GM12892 (cell line): ENCODE data around the gene ZNF613.

Experiments
- POLR2A ChIP-seq: IDR thresholded peaks from 2 replicates; pipeline ENCODE4 v1.6.1; 2011; ENCODE audit warnings: low read depth, low read length, control low read depth
- POLR2AphosphoS5 ChIP-seq: IDR thresholded peaks from 2 replicates; pipeline ENCODE4 v1.6.1; 2011; ENCODE audit warnings: low read depth, low read length, control low read depth
- TAF1 ChIP-seq: IDR thresholded peaks from 2 replicates; pipeline ENCODE4 v1.6.1; 2011; ENCODE audit warnings: low read depth, mild to moderate bottlenecking, control low read depth, low read length, borderline replicate concordance

DNA sequence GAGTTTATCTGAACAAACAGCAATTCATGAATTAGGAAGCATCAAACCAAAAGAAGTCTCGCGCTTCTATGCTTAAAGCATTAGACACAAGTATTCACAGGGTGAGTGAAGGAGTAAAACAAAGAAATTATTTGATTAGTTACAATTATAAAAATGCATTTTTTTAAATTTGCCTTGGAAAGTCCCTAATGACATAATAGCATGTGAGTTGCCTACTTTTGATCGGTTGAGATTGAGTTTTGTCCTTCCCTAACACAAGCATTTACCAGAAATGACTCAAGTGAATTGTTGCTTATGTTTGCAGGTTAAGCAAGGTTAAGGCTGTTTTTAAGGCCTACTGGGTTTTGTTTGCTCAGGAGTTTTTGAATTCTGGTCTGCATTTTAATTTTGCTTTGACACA, 22.1 kb upstream of the ZNF613 start:
- TF ChIP-seq POLR2AphosphoS5 (no peak), POLR2A (no peak), TAF1 (0 out of 2 replicates have a peak, but pooled peaks have one; percentile 3)
